HG03457 (cell line): Measurements from ENCODE around the gene ZNF280C.
A peak's percentile ranks its signal among the peaks of the same experiment; 100 is the strongest.

Experiments
- ATAC-seq: cut with Tn5 transposase; IDR thresholded peaks from one replicate; pipeline ENCODE4 v1.9.1; 2021; ENCODE audit warnings: moderate number of reproducible peaks; ENCODE audit not compliant: unreplicated experiment

The ZNF280C gene

GRCh38 chrX:130179170-130179569 is 89.5 kb downstream of the ZNF280C start:
- no peak for ATAC-seq

- no peak for ATAC-seq
Observed at GRCh38 chrX:130176942-130177341, 91.8 kb downstream of the ZNF280C start.

GRCh38 chrX:130176354-130176776 is 92.3 kb downstream of the ZNF280C start:
- peak; percentile 76 for ATAC-seq

- ATAC-seq = no peak
Observed at GRCh38 chrX:130174937-130175336, 93.8 kb downstream of the ZNF280C start.

- no peak for ATAC-seq
Observed at GRCh38 chrX:130174045-130174704, 94.5 kb downstream of the ZNF280C start.

GRCh38 chrX:130173190-130173895 is 95.4 kb downstream of the ZNF280C start:
- ATAC-seq = no peak

GRCh38 chrX:130172127-130172845 is 96.4 kb downstream of the ZNF280C start:
- ATAC-seq = no peak

GRCh38 chrX:130171446-130172126 is 97.1 kb downstream of the ZNF280C start, which contains the start of gene RAB33A:
RAB33A (plus strand) TSS chrX:130171962; CDS start chrX:130172063, 101 bp downstream.
- ATAC-seq = no peak

- ATAC-seq = peak; percentile 64
Observed at GRCh38 chrX:130170752-130171445, 97.8 kb downstream of the ZNF280C start.

GRCh38 chrX:130167040-130167439 is 101.7 kb downstream of the ZNF280C start:
- ATAC-seq = no peak

- ATAC-seq = no peak
Observed at GRCh38 chrX:130166503-130166777, 102.3 kb downstream of the ZNF280C start.

- peak; percentile 81 for ATAC-seq
Observed at GRCh38 chrX:130165703-130166502, 102.8 kb downstream of the ZNF280C start, which contains the start of gene AIFM1. AIFM1 (minus strand) TSS chrX:130165841; CDS start chrX:130165656, 185 bp downstream.

- ATAC-seq = peak; percentile 20
Observed at GRCh38 chrX:130165181-130165702, 103.5 kb downstream of the ZNF280C start.

- no peak for ATAC-seq
Observed at GRCh38 chrX:130163398-130163797, 105.3 kb downstream of the ZNF280C start.

GRCh38 chrX:130162094-130162735 is 106.5 kb downstream of the ZNF280C start:
- no peak for ATAC-seq

GRCh38 chrX:130159776-130160175 is 108.9 kb downstream of the ZNF280C start:
- no peak for ATAC-seq

- ATAC-seq = no peak
Observed at GRCh38 chrX:130158311-130158710, 110.4 kb downstream of the ZNF280C start.

- no peak for ATAC-seq
Observed at GRCh38 chrX:130155564-130155963, 113.1 kb downstream of the ZNF280C start.
